Brain microvascular endothelial cell (primary cell): ENCODE results near the gene USP6NL.

ENCODE experiments used
- DNase-seq: peaks from one replicate; pipeline ENCODE4 v3.0.0-alpha.2; 2020
- H3K27ac ChIP-seq: fragments of 250-450 bp; sonication (Bioruptor Pico); 2 replicates; pipeline ENCODE4 v1.5.1; 2020; ENCODE audit warnings: mild to moderate bottlenecking, moderate library complexity
- H3K27me3 ChIP-seq: fragments of 250-450 bp; sonication (Bioruptor Pico); replicated peaks from 2 replicates; pipeline ENCODE4 v1.5.1; 2020; ENCODE audit warnings: mild to moderate bottlenecking
- H3K36me3 ChIP-seq: fragments of 250-450 bp; sonication (Bioruptor Pico); replicated peaks from 2 replicates; pipeline ENCODE4 v1.5.1; 2020; ENCODE audit warnings: mild to moderate bottlenecking
- H3K4me3 ChIP-seq: 2 replicates; pipeline ENCODE4 v1.5.1; 2011; ENCODE audit warnings: low read depth, mild to moderate bottlenecking, control low read depth, low read length, moderate library complexity
- in situ Hi-C: cut with HindIII; loops from 2 replicates; pipeline ENCODE4 v1.10.0; 2017; ENCODE audit warnings: low sequenced_read_pairs, low pct_ligation_motif_present
- TF ChIP-seq, protein P1 (sequence below): IDR thresholded peaks from 2 replicates; pipeline ENCODE4 v1.5.1; 2011; ENCODE audit warnings: low read depth, mild to moderate bottlenecking, moderate library complexity, low read length, control low read depth, inconsistent platforms; ENCODE audit errors: missing control alignments

Gene USP6NL

DNA sequence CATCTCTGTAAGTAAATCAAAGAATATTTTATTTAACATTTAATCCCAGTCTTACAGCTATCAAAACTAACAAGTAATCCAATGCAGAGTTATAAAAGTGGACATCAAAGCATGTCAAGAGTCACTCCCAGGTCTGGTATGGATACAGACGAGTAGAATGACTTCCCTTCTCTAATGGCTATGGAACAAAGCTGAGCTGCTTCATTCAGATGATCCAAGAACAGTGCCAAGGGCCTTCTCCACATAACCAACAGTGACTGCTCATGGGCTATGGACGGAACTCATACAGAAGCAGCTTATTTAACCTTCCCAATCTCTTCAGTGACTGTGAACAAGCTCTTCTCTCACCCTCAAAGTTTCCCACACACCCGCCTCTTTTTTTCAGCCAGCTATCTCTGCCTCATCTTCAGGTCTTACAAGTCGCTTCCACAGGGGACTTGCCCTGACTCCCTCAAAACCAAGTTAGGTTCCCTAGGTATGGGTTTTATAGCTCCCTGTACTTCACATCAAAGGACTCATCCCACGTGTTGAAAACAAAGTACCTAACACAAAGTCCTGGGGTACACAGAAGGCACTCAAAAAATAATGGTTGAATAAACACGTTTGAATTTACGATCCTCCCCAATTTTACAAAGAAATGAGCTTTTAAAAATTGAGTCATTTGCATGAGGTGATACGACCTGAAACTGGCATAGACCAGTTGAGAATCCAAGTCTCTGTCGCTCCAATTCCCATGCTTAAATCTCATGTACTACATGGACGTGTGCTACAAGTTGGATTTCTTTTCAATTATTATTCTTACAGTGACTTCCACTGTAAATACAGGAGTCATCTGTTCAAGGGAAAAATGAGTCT, 3.1 kb downstream of the USP6NL start:
- Histone ChIP-seq H3K27me3 (no peaks in the 10 kb centered on the region), H3K36me3 (no peaks in the 10 kb centered on the region), H3K4me3 (no peak overlapping the region), H3K27ac (no peak overlapping the region)
- no peak for DNase-seq
- in situ Hi-C loops: no loop called here
- TF ChIP-seq, protein P1, sequence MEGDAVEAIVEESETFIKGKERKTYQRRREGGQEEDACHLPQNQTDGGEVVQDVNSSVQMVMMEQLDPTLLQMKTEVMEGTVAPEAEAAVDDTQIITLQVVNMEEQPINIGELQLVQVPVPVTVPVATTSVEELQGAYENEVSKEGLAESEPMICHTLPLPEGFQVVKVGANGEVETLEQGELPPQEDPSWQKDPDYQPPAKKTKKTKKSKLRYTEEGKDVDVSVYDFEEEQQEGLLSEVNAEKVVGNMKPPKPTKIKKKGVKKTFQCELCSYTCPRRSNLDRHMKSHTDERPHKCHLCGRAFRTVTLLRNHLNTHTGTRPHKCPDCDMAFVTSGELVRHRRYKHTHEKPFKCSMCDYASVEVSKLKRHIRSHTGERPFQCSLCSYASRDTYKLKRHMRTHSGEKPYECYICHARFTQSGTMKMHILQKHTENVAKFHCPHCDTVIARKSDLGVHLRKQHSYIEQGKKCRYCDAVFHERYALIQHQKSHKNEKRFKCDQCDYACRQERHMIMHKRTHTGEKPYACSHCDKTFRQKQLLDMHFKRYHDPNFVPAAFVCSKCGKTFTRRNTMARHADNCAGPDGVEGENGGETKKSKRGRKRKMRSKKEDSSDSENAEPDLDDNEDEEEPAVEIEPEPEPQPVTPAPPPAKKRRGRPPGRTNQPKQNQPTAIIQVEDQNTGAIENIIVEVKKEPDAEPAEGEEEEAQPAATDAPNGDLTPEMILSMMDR: no peak

GRCh38 chr10:11605807-11606408, 5.5 kb downstream of the USP6NL start:
- in situ Hi-C loops: no loop called here
- H3K4me3 ChIP-seq: no peak overlapping the region
- H3K27me3 ChIP-seq: no peaks in the 10 kb centered on the region
- no peak for DNase-seq
- TF ChIP-seq, protein P1: no peak
- no peaks in the 10 kb centered on the region for H3K36me3 ChIP-seq
- no peak overlapping the region for H3K27ac ChIP-seq

DNA sequence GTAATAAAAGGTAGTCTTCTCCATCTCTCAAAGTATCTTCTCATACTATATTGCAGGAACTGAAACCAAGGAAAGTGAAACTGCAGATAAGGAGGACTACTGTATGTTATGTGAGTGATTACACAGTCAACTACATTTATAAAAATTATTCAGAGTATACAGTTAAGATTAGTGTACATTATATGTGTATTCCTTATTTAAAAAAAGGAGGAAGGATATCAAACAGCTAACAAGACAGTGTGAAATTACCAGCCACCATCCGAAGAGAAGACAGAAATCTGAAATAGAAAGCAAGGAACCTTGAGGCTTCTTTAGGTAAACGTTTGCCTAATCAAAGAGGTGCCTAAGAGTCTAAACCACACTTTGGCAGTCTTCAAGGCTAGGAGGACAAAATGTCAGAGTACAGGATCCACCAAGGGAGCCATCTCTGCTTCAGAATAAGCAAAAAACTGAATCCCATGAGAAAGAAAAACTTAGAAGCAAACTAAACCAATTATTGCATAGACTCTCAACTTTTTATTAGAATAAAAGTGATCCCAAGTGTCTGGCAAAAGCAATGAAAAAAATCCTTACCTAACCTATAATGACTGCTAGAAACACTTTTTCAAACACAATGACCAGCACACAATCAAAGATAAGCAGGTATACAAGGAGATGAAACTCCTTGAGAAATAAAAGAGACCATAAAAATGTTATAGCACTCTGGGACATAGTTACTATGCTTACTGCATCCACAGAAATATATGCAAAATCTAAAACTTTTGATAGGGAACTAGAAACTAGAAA, 6.4 kb downstream of the USP6NL start:
- in situ Hi-C loops: no loop called here
- Histone ChIP-seq H3K27ac (no peak overlapping the region), H3K27me3 (no peaks in the 10 kb centered on the region), H3K4me3 (no peak overlapping the region), H3K36me3 (no peaks in the 10 kb centered on the region)
- DNase-seq: no peak
- TF ChIP-seq, protein P1: no peak

GRCh38 chr10:11603741-11604140, 7.7 kb downstream of the USP6NL start:
- TF ChIP-seq, protein P1: no peak
- DNase-seq: no peak
- Histone ChIP-seq H3K36me3 (no peaks in the 10 kb centered on the region), H3K27ac (no peak overlapping the region), H3K27me3 (no peaks in the 10 kb centered on the region), H3K4me3 (no peak overlapping the region)
- in situ Hi-C loops: no loop called here

DNA sequence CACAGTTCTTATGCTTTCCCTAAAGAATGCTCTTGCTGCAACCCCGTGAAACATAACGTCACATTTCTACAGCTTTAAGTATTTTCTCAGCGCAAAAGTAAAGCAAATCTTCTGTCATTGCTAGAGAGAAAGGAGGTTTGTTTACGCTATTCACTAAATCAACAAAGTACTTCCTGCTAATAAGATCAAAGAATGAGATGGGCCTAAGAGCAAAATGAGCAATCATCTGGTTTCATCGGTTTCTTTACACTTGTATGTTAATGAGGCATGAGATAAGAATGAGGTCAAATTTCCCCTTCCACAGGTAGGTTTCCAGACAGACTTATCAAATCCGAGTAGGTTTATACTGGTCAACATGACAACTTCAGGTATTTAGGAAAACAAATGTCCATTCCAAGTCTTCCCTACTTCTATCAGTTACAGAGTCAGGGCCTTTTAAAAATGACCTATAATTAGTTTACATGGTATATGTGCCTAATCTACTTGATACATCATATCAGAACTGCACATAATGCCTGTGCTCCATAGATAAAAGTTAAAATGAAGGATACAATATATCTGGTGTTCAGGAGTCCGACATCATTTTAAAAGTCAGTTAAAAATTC, 8.4 kb downstream of the USP6NL start:
- Histone ChIP-seq H3K4me3 (no peak overlapping the region), H3K27ac (no peak overlapping the region), H3K27me3 (no peaks in the 10 kb centered on the region), H3K36me3 (no peaks in the 10 kb centered on the region)
- TF ChIP-seq, protein P1: no peak
- DNase-seq: no peak
- in situ Hi-C loops: no loop called here
